K562 (cell line): Measurements from ENCODE around the gene UFSP1. TPM values are rescaled to one million over a fixed set of nuclear protein-coding genes. Genes with fewer than 3 reads are reported as not detected.
A peak's percentile ranks its signal among the peaks of the same experiment; 100 is the strongest.

ENCODE experiments used
- BRD4 ChIP-seq: fragments of 200-600 bp; sonication (generic); IDR thresholded peaks from 2 replicates; pipeline ENCODE4 v1.6.1; 2017; ENCODE audit warnings: inconsistent platforms
- CBX5 ChIP-seq: IDR thresholded peaks from 2 replicates; pipeline ENCODE4 v1.6.1; 2014; ENCODE audit warnings: low read depth, borderline replicate concordance
- EWSR1 ChIP-seq: fragments of 450-650 bp; IDR thresholded peaks from 2 replicates; pipeline ENCODE4 v1.6.1; 2018; ENCODE audit warnings: borderline replicate concordance, mild to moderate bottlenecking, low read depth, moderate library complexity; ENCODE audit not compliant: partially characterized antibody
- FOXK1 ChIP-seq: sonication (generic); formaldehyde crosslinking; IDR thresholded peaks from 2 replicates; pipeline ENCODE4 v1.8.0; 2022; ENCODE audit warnings: missing genetic modification reagents, mild to moderate bottlenecking, borderline replicate concordance
- GATAD2A ChIP-seq: fragments of 450-650 bp; IDR thresholded peaks from 2 replicates; pipeline ENCODE4 v1.6.1; 2017
- HNRNPUL1 ChIP-seq: fragments of 200-400 bp; formaldehyde crosslinking; IDR thresholded peaks from 2 replicates; pipeline ENCODE4 v1.6.1; 2017; ENCODE audit warnings: low read length
- JUNB ChIP-seq: fragments of 450-650 bp; formaldehyde crosslinking; conservative IDR thresholded peaks from 2 replicates; pipeline ENCODE4 v1.4.0; 2020; ENCODE audit warnings: mild to moderate bottlenecking
- KLF1 ChIP-seq: fragments of 450-650 bp; IDR thresholded peaks from 2 replicates; pipeline ENCODE4 v1.6.1; 2016; ENCODE audit warnings: missing genetic modification characterization, missing compliant biosample characterization
- L3MBTL2 ChIP-seq: fragments of 450-650 bp; IDR thresholded peaks from 2 replicates; pipeline ENCODE4 v1.6.1; 2016; ENCODE audit warnings: mild to moderate bottlenecking, moderate library complexity
- NFE2 ChIP-seq: IDR thresholded peaks from 2 replicates; pipeline ENCODE4 v1.6.1; 2014; ENCODE audit warnings: antibody characterized with exemption, low read depth
- PHF21A ChIP-seq: fragments of 450-650 bp; IDR thresholded peaks from 2 replicates; pipeline ENCODE4 v1.6.1; 2017; ENCODE audit warnings: low read depth, borderline replicate concordance
- RFX5 ChIP-seq: IDR thresholded peaks from 2 replicates; pipeline ENCODE4 v1.6.1; 2011; ENCODE audit warnings: low read depth, mild to moderate bottlenecking, improper control_type of control experiment, low read length
- SMAD1 ChIP-seq: fragments of 150-350 bp; IDR thresholded peaks from 2 replicates; pipeline ENCODE4 v1.6.1; 2014; ENCODE audit warnings: low read length, low read depth; ENCODE audit not compliant: partially characterized antibody
- SMARCA5 ChIP-seq: fragments of 450-650 bp; IDR thresholded peaks from 2 replicates; pipeline ENCODE4 v1.6.1; 2016
- SMC3 ChIP-seq: conservative IDR thresholded peaks from 2 replicates; pipeline ENCODE4 v1.6.1; 2011; ENCODE audit warnings: low read depth, low read length, improper control_type of control experiment; ENCODE audit not compliant: insufficient read depth
- SRSF7 ChIP-seq: fragments of 200-400 bp; formaldehyde crosslinking; optimal IDR thresholded peaks from 2 replicates; pipeline ENCODE3; 2017; ENCODE audit warnings: mild to moderate bottlenecking, low read depth, low read length
- ZNF444 ChIP-seq: fragments of 250-450 bp; sonication (Bioruptor Pico); IDR thresholded peaks from 2 replicates; pipeline ENCODE4 v1.4.0; 2020; ENCODE audit warnings: mild to moderate bottlenecking, moderate library complexity
- ZNF780A ChIP-seq: fragments of 250-450 bp; sonication (Bioruptor Pico); IDR thresholded peaks from 2 replicates; pipeline ENCODE4 v1.5.0; 2021; ENCODE audit warnings: mild to moderate bottlenecking
- polyA plus RNA-seq, 8 experiments: library from polyadenylated mRNA; depleted of rRNA in 4 of 8; stranded (reverse) in 5 of 8; unstranded in 3 of 8; fragments of >200 nt; fragmentation: Nextera tagmentation in 2 of 8; fragmentation: Illumina TruSeq in 1 of 8; extraction: Ambion mirVana in 2 of 8; extraction: Trizol in 1 of 8; gene quantifications; 2 replicates each; pipeline versions ENCODE4 v1.2.1 to v1.2.3, GENCODE V29; 2011 to 2014; ENCODE audit warnings: inconsistent platforms in 1 of 8, missing spikeins in 1 of 8
- total RNA-seq, 7 experiments: library from RNA; depleted of rRNA in 6 of 7; stranded (reverse); fragments of >200 nt in 6 of 7; fragmentation: Illumina TruSeq in 2 of 7; extraction: Trizol in 2 of 7; gene quantifications; 2 replicates each; pipeline versions ENCODE4 v1.2.1 to v1.2.3, GENCODE V29; 2011 to 2021; ENCODE audit warnings: low replicate concordance in 1 of 7
- TF ChIP-seq, protein P1 (sequence below): IDR thresholded peaks from 2 replicates; pipeline ENCODE4 v1.6.1; 2011; ENCODE audit not compliant: insufficient read length; ENCODE audit errors: extremely low read depth
- TF ChIP-seq, protein P2 (sequence below): fragments of 250-450 bp; sonication (Bioruptor Pico); IDR thresholded peaks from 2 replicates; pipeline ENCODE4 v1.5.0; 2022; ENCODE audit warnings: mild to moderate bottlenecking
- TF ChIP-seq, protein P3 (sequence below): fragments of 250-450 bp; sonication (Bioruptor Pico); IDR thresholded peaks from 2 replicates; pipeline ENCODE4 v1.8.0; 2021; ENCODE audit warnings: mild to moderate bottlenecking, moderate library complexity
- TF ChIP-seq, protein P4 (sequence below): fragments of 200-800 bp; sonication (Bioruptor generic); IDR thresholded peaks from 2 replicates; pipeline ENCODE4 v1.6.1; 2017; ENCODE audit warnings: missing genetic modification characterization, missing compliant biosample characterization

Gene UFSP1
- total and polyA plus RNA-seq, 9 of the 15 experiments (the other 6 are each of a cell fraction or from before 2014, with no cell fraction given): 0.50 to 18.8 (median 2.1) TPM

DNA sequence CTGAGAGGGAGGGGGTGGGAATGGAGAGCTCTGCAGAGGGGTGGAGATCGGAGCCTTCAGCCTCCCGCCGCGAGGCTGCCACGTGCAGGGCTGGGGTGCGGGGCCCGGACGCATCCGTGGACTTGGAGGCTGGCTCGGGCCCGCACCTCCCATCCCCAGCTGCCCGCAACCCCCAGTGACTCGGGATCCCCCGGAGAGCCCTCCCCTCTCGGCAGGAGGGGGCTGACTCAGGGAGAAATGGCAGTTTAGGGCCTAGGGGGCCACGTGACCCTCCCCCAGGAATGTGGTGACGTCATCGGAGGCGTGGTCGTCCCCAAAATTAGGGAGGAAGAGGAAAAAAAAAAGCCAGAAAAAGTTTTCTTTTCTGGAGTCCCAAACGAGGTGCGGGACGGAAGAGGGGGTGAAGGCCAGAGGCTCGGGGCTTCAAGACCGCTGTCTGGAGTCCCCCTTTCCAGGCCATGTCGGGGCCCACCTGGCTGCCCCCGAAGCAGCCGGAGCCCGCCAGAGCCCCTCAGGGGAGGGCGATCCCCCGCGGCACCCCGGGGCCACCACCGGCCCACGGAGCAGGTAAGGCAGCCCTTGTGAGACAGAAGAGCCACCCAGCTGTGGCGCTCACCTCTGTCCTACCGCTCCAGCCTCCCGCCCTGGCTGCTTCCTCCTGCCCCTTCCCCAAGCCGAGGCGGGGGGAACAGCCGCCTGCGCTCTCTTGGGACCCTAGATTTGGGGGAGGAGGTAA, 22.3 kb downstream of the UFSP1 start, which contains the start of gene TRIP6 (continued):
- TF ChIP-seq, protein P1, sequence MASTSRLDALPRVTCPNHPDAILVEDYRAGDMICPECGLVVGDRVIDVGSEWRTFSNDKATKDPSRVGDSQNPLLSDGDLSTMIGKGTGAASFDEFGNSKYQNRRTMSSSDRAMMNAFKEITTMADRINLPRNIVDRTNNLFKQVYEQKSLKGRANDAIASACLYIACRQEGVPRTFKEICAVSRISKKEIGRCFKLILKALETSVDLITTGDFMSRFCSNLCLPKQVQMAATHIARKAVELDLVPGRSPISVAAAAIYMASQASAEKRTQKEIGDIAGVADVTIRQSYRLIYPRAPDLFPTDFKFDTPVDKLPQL: no peak
- TF ChIP-seq GATAD2A (no peak), EWSR1 (no peak), ZNF444 (no peak), HNRNPUL1 (no peak), FOXK1 (CRISPR knock-in tag) (no peak), BRD4 (peak; percentile 82), SMAD1 (no peak), L3MBTL2 (peak; percentile 98), NFE2 (peak; percentile 73), KLF1 (tag) (peak; percentile 63; the same call in 1 of the 2 replicates), SMC3 (no peak), PHF21A (0 out of 2 replicates have a peak, but pooled peaks have one; percentile 7), SMARCA5 (no peak), SRSF7 (no peak), JUNB (CRISPR knock-in tag) (peak; percentile 99), CBX5 (no peak), RFX5 (peak; percentile 57), ZNF780A (CRISPR knock-in tag) (no peak)
- TF ChIP-seq, protein P2, sequence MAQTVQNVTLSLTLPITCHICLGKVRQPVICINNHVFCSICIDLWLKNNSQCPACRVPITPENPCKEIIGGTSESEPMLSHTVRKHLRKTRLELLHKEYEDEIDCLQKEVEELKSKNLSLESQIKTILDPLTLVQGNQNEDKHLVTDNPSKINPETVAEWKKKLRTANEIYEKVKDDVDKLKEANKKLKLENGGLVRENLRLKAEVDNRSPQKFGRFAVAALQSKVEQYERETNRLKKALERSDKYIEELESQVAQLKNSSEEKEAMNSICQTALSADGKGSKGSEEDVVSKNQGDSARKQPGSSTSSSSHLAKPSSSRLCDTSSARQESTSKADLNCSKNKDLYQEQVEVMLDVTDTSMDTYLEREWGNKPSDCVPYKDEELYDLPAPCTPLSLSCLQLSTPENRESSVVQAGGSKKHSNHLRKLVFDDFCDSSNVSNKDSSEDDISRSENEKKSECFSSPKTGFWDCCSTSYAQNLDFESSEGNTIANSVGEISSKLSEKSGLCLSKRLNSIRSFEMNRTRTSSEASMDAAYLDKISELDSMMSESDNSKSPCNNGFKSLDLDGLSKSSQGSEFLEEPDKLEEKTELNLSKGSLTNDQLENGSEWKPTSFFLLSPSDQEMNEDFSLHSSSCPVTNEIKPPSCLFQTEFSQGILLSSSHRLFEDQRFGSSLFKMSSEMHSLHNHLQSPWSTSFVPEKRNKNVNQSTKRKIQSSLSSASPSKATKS (CRISPR knock-in tag): no peak
- TF ChIP-seq, protein P3, sequence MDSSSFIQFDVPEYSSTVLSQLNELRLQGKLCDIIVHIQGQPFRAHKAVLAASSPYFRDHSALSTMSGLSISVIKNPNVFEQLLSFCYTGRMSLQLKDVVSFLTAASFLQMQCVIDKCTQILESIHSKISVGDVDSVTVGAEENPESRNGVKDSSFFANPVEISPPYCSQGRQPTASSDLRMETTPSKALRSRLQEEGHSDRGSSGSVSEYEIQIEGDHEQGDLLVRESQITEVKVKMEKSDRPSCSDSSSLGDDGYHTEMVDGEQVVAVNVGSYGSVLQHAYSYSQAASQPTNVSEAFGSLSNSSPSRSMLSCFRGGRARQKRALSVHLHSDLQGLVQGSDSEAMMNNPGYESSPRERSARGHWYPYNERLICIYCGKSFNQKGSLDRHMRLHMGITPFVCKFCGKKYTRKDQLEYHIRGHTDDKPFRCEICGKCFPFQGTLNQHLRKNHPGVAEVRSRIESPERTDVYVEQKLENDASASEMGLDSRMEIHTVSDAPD (CRISPR knock-in tag): no peak
- TF ChIP-seq, protein P4, sequence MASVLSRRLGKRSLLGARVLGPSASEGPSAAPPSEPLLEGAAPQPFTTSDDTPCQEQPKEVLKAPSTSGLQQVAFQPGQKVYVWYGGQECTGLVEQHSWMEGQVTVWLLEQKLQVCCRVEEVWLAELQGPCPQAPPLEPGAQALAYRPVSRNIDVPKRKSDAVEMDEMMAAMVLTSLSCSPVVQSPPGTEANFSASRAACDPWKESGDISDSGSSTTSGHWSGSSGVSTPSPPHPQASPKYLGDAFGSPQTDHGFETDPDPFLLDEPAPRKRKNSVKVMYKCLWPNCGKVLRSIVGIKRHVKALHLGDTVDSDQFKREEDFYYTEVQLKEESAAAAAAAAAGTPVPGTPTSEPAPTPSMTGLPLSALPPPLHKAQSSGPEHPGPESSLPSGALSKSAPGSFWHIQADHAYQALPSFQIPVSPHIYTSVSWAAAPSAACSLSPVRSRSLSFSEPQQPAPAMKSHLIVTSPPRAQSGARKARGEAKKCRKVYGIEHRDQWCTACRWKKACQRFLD (CRISPR knock-in tag): peak; percentile 53; the same call in 1 of the 2 replicates
